Panc1 (cell line): Measurements from ENCODE around the gene PRSS21. TPM values are rescaled to one million over a fixed set of nuclear protein-coding genes. Genes with fewer than 3 reads are reported as not detected.
A peak's percentile ranks its signal among the peaks of the same experiment; 100 is the strongest.

Source experiments
- ATAC-seq: fragments of 200-7000 bp; cut with Tn5 transposase; 2 replicates; pipeline ENCODE4 v1.9.1; 2020; ENCODE audit warnings: mild to moderate bottlenecking, moderate library complexity
- BruUV-seq: library from RNA; stranded (reverse); fragments of 400-500 nt; replicated peaks from 2 replicates; lab custom pipeline; 2021; lab: Mats Ljungman, UMichigan
- CTCF ChIA-PET: fragments of 300-600 bp; sonication (Branson Sonifier 250); formaldehyde crosslinking; loops from one replicate; lab custom pipeline; 2022; ENCODE audit warnings: antibody characterized with exemption; lab: Charles Lee
- POLR2A ChIA-PET: fragments of 300-600 bp; sonication (Branson Sonifier 250); formaldehyde crosslinking; loops from one replicate; lab custom pipeline; 2022; ENCODE audit warnings: antibody characterized with exemption; lab: Charles Lee
- DNase-seq: peaks from one replicate; pipeline ENCODE4 v3.0.0-alpha.2; 2010; ENCODE audit warnings: low read depth, low spot score
- H3K27ac ChIP-seq: 2 replicates; pipeline ENCODE4 v1.5.1; 2011; ENCODE audit warnings: mild to moderate bottlenecking, low read length, inconsistent platforms
- H3K27me3 ChIP-seq: fragments of 200-500 bp; sonication (Bioruptor generic); 2 replicates; pipeline ENCODE4 v1.6.0; 2014; ENCODE audit warnings: low read length, inconsistent platforms; ENCODE audit not compliant: control insufficient read depth, insufficient read depth
- H3K36me3 ChIP-seq: fragments of 200-500 bp; sonication (Bioruptor generic); 2 replicates; pipeline ENCODE4 v1.5.1; 2014; ENCODE audit warnings: inconsistent platforms, mild to moderate bottlenecking, low read length, moderate library complexity; ENCODE audit not compliant: control insufficient read depth, insufficient read depth
- H3K4me1 ChIP-seq: 2 replicates; pipeline ENCODE4 v1.5.1; 2011; ENCODE audit warnings: inconsistent platforms, mild to moderate bottlenecking, low read length, moderate library complexity; ENCODE audit not compliant: control insufficient read depth, insufficient read depth
- H3K4me3 ChIP-seq, 2 experiments: 2 replicates each; pipeline ENCODE4 v1.5.1; 2011 to 2012; ENCODE audit warnings: low read depth in 2 of 2, low read length in 2 of 2, mild to moderate bottlenecking in 2 of 2, inconsistent platforms in 1 of 2, moderate library complexity in 1 of 2
- H3K9me3 ChIP-seq: fragments of 200-500 bp; sonication (Bioruptor generic); 2 replicates; pipeline ENCODE4 v1.5.1; 2014; ENCODE audit warnings: low read depth, mild to moderate bottlenecking, inconsistent platforms, low read length, moderate library complexity; ENCODE audit not compliant: control insufficient read depth, insufficient read depth
- CTCF ChIP-seq: fragments of 450-650 bp; IDR thresholded peaks from 2 replicates; pipeline ENCODE4 v1.5.1; 2017; ENCODE audit warnings: mild to moderate bottlenecking
- POLR2AphosphoS5 ChIP-seq: IDR thresholded peaks from 2 replicates; pipeline ENCODE4 v1.6.1; 2012; ENCODE audit warnings: mild to moderate bottlenecking, low read depth, low read length, moderate library complexity
- REST ChIP-seq, 2 experiments: IDR thresholded peaks; 2 replicates each; pipeline ENCODE4 v1.6.1; 2011 to 2012; ENCODE audit warnings: low read depth in 2 of 2, control low read depth in 1 of 2, low read length in 1 of 2, mild to moderate bottlenecking in 1 of 2, moderate library complexity in 1 of 2; ENCODE audit not compliant: insufficient read depth in 1 of 2
- SIN3A ChIP-seq: IDR thresholded peaks from 2 replicates; pipeline ENCODE4 v1.6.1; 2012; ENCODE audit warnings: low read depth, mild to moderate bottlenecking, low read length, moderate library complexity, borderline replicate concordance; ENCODE audit not compliant: insufficient read depth
- TCF7L2 ChIP-seq: IDR thresholded peaks from 2 replicates; pipeline ENCODE4 v1.6.1; 2011; ENCODE audit warnings: mild to moderate bottlenecking, low read depth, low read length, inconsistent platforms
- in situ Hi-C: cut with HindIII; loops from 2 replicates; pipeline ENCODE4 v1.10.0; 2016; ENCODE audit warnings: low sequenced_read_pairs, low pct_unique_long_range_greater_than_20kb
- intact Hi-C: fragments of 100-400 bp; cut with micrococcal nuclease; formaldehyde crosslinking; loops from one replicate; pipeline ENCODE4 v1.10.0; 2022; ENCODE audit not compliant: unreplicated experiment
- total RNA-seq: library from RNA; stranded (reverse); gene quantifications from one replicate; pipeline ENCODE4 v1.2.1, GENCODE V29; 2021; ENCODE audit not compliant: unreplicated experiment

The PRSS21 gene
- total RNA-seq, 1 experiment from 2014 or later = not detected

GRCh38 chr16:2848933-2849725 lies 32.1 kb downstream of the PRSS21 start:
- ATAC-seq = no peak
- Histone ChIP-seq H3K9me3 (no peaks in the 10 kb centered on the region), H3K27me3 (no peaks in the 10 kb centered on the region), H3K4me1 (peaks cover 37% of the 10 kb centered on the region), H3K4me3 (no peak overlapping the region), H3K27ac (peak overlapping the region; percentile 76), H3K36me3 (no peaks in the 10 kb centered on the region)
- ChIA-PET CTCF (no interaction called here), POLR2A (no interaction called here)
- no peak for TF ChIP-seq TCF7L2
- no peak for TF ChIP-seq POLR2AphosphoS5
- no peak for TF ChIP-seq REST (IDR thresholded peaks at IDR 0.05; ENCODE audit: insufficient read depth in 1 of 2, low read depth in 2 of 2, low read length in 1 of 2)
- no peak for TF ChIP-seq SIN3A
- DNase-seq = no peak
- intact Hi-C loops (no loop called here), in situ Hi-C loops (no loop called here)
- no TSS peak for BruUV-seq

- no peak overlapping the region for H3K4me3 ChIP-seq
- DNase-seq (no peak), ATAC-seq (no peak)
- intact Hi-C loops = no loop called here
- POLR2A ChIA-PET = no interaction called here
- no TSS peak for BruUV-seq
- peak overlapping the region; percentile 60 for H3K27ac ChIP-seq
- TF ChIP-seq CTCF (no peak), POLR2AphosphoS5 (no peak), TCF7L2 (no peak)
- no peaks in the 10 kb centered on the region; the same call in 1 of the 2 replicates for H3K9me3 ChIP-seq
- H3K27me3 ChIP-seq = no peaks in the 10 kb centered on the region
- no peaks in the 10 kb centered on the region for H3K36me3 ChIP-seq
- CTCF ChIA-PET = no interaction called here
- in situ Hi-C loops = no loop called here
- peaks cover 29% of the 10 kb centered on the region for H3K4me1 ChIP-seq
Observed at GRCh38 chr16:2852003-2852730, 35.1 kb downstream of the PRSS21 start.
